ENCODE measurements around the gene ST7.

ST7 gene

DNA sequence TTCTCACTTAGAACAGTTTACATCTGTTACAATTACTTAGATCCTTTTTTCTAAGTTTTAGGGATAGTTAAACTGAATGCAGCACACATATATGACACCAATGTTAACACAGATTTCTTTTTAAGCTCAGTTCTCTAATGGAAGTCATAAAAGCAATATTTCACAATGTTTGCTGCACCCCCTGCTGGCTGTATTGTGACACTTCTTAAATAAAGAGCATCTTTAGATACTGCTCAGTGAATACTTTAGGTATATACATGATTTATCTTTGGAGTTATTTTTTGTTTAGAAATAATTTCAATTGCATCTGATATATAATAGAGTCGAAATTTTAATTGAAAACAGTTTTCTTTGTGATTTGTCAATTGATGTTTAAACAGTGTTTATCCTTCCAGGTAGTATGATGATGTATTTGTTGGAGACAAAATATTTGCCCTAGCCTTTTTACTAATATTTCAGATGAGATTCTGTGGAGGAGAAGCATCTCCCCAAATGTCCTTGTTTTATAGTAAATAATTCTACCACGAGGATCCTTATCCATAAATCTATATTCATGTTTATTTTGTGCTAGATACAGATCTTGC is 174.4 kb downstream of the ST7 start:
- DNase-seq (ENCODE audit: low read depth, low spot score), result peak; percentile 61

DNA sequence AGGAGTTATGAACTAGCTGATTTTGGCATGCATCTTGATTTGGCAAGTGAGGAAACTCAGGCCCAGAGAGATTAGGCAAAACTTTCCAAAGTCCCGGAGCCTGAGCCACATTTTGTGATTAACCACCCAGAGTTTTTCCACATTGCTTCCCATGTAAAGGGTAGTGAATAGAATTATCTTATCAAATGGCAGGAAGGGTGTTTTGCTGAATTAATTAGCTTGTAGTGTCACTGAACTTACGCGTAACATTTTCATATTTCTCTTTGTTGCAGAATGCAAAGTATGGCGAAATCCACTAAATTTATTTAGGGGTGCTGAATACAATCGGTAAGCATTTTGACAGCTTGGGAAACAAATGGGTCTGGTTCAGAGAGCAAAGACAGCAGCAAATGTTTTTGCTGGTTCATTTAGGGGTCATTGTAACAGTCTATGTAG is 176.2 kb downstream of the ST7 start:
- DNase-seq (ENCODE audit: low read depth, low spot score), result no peak

DNA sequence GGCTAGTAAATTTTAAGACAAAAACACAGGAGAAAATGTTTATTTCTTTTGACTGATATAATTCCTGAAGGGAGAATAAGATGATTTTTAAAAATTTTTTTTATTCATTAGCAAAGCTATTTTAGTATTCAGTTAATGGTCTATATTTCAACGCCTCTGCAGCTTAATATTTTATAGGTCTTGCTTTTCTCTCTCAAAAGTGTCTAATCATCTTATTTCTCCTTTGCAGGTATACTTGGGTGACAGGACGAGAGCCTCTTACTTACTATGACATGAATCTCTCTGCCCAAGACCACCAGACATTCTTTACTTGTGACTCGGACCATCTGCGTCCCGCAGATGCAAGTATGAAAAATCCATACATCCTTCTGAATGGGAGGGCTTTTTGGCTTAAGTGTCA is 177.0 kb downstream of the ST7 start:
- no peak for DNase-seq (ENCODE audit: low read depth, low spot score)

DNA sequence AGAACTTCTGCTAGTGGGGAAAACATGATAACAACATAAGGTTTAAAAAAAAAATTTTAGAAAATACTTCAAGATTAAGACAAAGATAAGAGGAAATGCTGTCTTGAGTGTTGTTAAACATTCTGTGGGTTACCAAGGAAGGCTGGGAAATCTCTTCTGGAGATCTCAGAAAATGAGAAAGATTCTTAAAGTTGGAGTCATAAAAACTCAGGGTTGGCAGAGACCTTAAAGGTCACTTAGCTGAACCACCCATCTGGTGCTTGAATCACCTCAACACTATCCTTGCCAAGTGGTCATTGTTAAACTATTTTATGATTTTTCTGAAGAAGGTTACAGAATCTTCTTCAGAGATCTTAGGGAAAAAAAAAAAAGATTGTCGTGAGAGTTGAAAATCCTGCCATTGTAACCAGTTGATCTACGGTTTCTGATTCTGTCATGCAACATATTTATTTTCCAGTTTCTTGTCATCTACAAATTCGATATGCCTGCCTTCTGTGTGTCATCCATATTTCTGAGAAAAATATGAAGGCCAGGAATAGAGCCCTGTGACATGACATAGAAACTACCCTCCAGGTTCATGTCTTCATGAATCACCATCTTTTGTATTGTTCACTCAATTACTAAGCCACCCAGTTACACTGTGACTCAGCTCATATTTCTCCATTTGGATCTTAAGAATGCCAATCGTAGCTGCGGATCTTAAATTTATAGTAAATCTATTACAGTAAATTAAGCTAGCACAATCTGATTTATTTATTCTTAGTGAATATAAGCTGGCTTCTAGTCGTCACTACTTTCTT is 179.2 kb downstream of the ST7 start:
- peak; percentile 64 for DNase-seq (ENCODE audit: low read depth, low spot score)

DNA sequence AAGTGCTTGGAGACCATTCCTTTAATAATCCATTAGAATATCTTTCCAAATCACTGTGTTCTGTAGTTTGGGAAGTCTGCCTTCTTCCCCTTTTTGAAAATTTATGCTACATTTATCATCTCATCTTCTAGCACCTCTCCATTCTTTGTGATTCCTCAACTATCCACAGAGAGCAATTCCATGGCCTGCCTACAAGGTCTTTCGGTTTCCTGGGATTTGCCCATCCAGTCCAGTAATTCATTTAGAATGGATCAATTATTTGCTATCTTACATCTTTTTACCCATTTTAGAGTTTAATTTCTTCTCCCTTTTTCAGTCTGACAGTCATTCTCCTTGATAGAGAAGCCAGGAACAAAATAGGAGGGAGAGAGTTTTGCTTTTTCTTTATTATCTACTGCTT is 179.8 kb downstream of the ST7 start:
- no peak for DNase-seq (ENCODE audit: low read depth, low spot score)

DNA sequence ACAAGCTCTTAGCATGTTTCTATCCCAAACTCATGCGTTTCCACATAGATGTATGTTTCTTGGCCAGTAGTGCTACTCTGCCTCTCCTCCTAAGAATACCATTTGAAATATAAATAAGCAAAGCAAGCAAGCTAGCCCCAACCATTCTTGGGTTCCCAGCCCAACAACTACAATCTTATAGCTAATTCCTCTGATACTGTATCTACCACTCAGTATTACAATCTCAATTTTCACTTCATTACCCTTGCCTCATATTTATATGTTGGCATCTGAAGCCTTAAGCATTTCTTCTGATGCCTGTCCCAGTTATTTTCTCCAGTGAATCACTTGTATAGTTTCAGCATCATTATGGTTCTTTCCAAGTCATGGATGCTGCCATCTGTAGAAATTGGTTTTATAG is 181.1 kb downstream of the ST7 start:
- DNase-seq (ENCODE audit: low read depth, low spot score), result no peak

DNA sequence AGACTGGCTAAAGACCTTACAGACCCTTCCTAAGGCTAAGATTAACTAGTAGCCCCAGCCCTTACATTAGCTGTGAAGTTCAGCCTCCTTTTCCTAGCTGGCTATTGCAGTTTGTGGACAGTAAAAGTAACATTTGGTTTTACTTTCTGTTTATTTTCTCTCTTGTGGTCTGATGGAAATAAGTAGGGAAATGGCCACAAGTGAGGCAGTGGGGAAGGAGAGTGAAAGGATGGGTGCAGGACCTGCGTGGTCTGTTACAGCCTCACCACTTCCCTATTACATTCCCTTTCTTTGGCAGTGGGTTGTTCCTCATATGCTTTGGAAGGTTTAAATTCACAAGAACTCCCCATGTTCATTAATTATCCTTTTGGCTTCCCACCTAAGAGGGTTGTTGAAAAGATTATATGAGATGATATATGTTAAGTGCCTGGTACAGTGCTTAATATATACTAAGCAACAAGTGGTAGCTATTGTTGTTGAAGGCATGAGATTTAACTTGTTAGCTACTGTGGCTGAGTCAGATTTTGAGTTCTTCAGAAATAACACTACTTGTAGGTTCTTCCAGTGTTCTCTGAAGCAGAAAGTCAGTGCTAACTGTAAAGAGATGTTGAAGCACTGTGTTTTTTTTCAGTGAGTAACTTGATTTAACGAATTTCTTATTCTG is 181.7 kb downstream of the ST7 start:
- DNase-seq (ENCODE audit: low read depth, low spot score), result peak; percentile 37

DNA sequence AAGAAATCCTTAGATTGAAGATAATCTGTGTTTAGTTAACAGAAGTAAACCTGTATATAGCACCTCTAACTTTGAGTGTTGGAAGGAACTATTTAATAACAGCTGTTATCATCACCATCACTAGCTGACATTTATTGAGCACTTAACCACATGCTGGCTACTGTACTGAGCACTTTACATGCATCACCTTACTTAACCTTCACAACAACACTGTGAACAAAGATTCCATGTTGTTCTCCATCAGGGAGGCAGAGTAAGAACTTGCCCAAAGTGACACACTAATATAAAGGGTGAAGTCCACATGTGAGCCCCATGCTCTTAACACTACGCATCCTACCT is 182.2 kb downstream of the ST7 start:
- DNase-seq (ENCODE audit: low read depth, low spot score), result no peak

DNA sequence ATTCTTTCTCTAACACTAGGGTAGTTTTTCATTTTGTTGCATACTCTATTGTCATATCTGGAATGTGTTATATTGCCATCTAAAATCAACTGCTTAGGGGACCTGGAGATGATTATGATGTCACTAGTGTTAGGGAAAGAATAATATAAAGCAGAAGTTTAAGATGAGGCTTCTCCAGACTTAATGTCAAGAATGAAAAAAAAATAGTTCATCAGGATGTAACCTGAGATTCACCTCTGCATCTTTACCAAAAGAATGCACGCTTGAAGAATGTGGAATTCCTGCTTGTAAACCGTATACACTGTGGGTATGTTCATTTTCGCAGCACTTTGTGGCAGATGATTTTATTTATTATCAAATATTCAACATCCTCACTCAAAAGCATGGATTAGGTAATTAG is 184.6 kb downstream of the ST7 start:
- no peak for DNase-seq (ENCODE audit: low read depth, low spot score)

DNA sequence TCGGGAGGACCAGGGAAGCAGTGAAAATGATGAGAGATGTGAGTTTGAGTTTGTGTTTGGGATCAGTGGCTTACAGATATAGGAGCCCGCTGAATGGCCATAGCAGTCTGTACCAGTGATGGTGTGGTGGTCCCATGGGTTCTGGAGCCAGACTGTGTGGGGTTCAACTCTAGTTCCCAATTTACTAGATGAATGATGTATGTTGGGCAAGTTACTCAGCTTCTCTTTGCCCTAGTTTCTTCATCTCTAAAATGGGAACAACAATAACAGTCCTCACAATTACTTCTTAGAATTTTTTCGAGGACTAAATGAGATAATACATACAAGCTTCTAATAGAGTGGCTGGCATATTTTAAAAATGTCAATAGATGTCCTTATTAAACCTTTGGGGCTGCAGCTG is 185.2 kb downstream of the ST7 start:
- no peak for DNase-seq (ENCODE audit: low read depth, low spot score)

DNA sequence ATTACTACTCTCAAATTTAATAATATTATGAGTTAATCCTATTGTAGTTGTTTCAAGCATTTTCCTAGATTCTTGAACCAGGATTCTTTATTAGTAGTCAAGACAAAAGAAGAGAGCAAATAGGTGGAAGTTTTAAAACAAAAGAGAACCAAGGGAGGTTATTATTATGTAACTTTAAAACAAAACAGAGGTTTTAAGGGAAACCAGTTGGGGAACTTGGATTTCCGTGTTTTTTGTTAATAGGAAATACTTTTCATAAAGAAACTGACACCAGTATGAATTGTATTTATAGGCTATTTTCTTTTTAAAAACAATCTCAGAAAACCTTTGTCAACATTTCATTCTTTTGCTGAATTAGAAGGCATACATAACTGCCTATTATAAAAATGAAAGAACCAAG is 185.7 kb downstream of the ST7 start:
- DNase-seq (ENCODE audit: low read depth, low spot score), result no peak

DNA sequence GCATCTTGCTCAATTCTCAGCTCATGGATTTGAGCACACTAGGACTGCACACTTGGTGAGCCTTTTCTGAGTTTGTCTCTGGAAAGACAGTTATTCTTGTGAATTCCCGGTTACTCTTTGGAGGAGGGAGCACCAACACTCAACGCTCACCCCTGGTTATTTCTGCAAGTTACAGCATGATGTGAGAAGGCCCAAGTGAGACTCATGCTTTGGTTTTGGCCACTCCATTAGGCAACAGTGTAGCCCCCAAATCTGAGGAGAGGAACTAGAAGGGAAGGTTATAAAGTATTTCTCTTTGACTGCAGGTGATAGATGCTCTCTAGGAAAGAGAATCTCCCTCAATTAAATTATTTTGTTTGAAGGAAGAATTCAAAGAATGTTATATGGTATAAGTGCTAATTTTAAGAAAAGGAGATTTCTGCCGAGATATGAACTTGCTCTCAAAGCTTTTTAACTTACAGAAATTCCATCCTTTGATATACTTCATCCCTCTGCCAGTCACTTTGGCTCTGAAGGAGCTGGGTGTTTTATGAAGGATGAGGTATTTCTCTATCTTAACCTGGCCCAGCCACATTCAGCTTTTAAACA is 186.2 kb downstream of the ST7 start:
- no peak for DNase-seq (ENCODE audit: low read depth, low spot score)

DNA sequence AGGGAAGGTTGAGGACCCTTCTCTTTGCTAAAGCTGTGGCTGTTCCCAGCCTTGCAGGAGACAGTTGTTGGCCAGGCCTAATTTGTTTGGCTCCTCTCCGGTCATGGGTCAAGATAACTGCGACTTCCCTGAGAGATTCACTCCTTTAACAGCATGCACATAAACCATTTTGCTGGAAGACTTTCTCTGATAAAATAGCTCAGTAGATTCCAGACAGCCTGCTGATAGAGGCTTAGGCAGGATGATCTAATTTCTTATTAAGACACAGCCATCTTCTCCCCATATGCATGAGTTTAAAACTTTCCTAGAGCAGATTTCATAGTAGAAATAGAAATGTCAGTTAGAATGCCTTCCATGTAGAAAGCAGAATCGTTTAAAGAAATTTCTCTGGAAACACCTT is 187.6 kb downstream of the ST7 start:
- DNase-seq (ENCODE audit: low read depth, low spot score), result no peak

DNA sequence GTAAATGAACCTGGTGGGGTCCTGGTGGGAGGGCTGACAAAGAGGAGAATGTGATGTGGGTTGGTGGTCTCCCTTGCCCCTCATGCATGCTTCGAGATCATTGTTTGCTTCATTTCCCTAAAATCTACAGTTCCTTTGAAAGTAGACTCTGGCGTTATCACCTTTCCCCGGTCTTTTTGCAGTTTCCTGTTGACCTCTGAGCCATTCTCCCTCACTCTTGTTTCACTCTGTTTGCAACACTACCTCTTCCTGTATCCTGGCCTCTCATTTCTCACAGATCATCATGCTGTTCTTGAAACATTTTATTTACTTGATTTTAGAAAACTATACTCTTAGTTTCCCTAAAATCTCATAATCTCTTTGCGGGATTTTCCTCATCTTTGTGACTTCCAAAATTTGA is 189.8 kb downstream of the ST7 start:
- no peak for DNase-seq (ENCODE audit: low read depth, low spot score)

DNA sequence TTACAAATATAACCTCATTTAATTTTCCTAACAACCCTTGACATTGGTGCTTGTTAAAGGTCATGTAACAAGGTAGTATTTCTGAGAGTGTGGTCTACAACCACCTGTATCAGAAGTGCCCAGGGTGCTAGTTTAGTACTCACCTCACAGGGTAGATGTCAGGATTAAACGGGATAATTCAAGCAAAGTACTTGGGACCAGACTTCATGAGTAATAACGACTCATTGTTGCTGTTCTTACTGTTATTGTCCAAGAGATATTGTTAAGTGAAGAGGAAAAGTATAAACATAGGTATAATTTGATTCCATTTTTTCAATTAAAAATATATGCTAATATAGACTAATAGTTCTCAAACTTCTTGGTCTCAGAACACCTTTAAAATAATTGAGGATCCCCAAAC is 190.3 kb downstream of the ST7 start:
- no peak for DNase-seq (ENCODE audit: low read depth, low spot score)

DNA sequence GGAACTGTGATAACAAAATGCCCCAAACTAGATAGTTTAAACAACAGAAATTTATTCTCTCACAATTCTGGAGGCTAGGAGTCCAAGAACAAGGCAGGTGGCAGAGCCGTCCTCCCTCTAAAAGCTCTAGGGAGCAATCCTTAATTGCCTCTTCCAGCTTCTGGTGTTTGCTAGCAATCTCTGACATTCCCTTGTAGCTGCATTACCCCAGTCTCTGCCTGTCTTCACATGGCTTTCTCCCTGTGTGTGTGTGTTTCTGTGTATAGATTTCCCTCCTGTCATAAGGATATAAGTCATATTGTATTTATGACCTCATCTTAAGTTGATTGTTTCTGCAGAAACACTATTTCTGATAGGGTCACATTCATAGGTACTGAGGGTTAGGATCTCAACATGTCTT is 192.0 kb downstream of the ST7 start:
- DNase-seq (ENCODE audit: low read depth, low spot score), result no peak

DNA sequence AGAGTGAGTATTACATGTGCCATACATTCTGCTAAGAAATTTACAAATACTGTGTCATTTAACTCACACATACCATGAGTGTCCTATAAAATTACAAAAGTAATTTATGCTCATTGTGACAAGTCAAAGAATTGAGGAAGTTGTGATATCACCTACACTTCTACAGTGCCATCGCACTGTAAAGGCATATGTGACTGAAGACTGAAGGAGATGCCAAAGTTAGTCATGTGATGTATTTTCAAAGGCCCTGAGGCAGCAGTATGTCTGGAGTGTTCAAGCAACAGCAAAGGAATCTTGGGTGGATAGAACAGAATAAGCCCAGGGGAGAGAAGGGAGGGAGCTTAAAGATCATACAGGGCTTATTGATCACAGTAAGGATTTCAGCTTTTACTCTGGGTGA is 192.8 kb downstream of the ST7 start:
- DNase-seq (ENCODE audit: low read depth, low spot score), result no peak

DNA sequence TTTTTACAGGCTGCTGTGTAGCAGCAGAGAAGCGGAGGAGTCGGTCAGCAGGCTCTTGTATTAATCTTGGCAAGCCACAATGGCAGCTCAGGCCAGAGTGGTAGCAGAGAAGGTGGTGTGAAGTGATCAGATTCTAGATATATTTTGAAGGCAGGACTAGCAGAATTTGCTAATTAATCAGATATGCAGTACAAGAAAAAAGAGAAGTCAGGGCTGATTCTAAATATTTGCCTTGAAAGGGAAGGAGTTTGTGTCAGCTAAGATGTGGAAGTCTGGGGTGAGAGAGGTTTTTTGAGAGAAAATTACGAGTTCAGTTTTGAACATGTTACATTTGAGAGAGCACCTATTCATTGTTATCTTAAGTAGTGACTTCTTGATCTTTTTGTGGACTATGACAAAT is 193.2 kb downstream of the ST7 start:
- DNase-seq (ENCODE audit: low read depth, low spot score), result no peak

DNA sequence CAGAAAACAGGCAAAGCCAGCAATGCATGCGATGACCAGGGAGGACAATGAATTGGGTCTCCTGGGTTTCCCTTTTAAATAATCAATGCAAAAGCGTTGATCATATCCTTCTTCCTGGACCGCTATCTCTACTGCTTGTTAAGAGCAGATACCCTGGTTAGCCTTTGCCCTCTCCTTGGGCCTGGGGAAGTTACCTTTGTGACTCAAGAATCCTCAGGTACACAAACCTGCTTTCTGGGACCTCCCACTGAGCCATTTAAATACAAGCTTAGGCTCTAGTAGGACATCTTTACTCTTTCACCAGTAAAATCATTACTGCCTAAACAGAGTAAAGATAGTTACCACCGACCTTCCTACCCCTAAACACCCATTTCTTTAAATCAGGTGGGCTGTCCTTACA is 195.7 kb downstream of the ST7 start:
- DNase-seq (ENCODE audit: low read depth, low spot score), result no peak

DNA sequence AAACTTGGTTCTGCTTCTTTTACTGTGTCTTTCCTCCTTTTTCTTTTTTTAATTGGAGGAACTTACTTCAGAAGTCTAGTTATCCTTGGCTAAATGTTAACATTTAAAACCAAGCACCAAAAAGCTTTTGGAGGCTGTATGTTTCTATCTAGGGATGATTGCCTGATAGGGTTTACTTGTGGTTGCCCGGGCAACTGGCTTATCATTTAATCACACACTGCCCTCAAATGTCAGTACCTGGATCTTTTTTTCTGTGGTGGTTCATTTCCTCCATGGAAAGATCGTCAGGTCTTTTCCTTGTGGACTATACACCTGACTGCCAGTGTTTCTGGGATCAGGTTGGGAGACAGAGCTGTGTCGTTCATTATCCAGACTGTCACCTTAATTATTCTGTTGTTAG is 196.4 kb downstream of the ST7 start:
- DNase-seq (ENCODE audit: low read depth, low spot score), result no peak

DNA sequence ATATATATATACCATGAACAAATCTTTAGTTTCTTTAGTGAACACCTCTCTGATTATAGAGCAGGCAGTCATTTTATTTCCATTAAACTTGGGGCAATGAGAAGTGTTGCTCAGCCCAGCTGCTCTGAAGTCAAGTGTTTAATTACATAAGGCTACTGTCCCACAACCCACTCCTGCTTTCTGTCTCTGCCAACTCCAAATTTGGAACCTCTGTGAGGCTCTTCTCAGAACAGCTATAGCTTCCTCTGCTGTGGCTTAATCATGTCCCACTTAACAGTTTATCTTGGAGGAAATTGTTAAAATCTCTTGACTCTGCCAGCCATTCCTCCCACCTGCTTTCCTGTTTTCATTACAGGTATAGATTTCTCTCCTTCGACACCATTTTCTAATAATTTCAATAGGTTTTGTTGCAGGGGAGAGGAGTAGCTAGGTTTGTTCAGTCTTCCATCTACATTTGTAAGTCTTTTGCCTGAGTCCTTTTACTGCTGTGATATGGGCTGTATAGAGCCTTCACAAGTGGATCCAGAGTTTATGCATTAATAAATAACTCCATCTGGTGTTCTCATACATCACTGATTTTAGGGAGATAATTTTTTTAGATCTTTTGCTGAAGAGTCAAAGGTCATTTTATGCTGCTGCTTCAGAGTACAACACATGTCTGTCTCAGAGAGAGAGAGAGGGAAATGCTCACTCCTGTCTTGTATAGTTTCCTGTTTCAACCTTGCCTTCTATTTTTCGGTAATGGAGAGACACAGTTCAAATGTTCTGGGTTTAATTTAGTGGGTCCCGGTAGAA is 199.1 kb downstream of the ST7 start:
- no peak for DNase-seq (ENCODE audit: low read depth, low spot score)

DNA sequence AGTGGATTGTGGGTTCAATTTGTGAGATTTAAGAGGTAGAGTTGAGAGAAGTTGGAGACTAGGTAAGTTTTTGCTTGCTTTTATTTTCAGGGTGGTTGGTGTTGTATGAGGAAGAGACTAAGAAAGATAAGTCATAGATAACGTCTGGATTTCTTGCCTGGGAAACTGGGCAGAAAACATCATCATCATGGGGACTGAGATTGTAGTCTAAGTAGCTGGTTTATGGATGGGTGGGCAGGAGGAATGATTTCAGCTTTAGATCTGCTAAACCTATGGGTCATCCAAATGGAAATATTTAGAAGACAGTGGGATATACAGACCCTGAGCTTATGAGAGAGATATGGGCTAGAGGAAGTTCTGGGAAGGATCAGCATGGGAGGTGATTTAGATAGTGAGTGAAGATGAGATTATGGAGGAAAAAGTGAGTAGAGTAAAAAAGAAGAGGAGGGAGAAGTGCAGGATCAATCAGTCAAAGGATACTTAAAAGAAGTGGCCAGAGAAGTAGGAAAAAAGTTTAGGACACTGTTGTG is 199.8 kb downstream of the ST7 start:
- no peak for DNase-seq (ENCODE audit: low read depth, low spot score)
